K562 (cell line): ENCODE results near the gene GSPT2. TPM values are rescaled to one million over a fixed set of nuclear protein-coding genes. Genes with fewer than 3 reads are reported as not detected.

Source experiments
- FOSL1 ChIP-seq: fragments of 200-800 bp; sonication (Bioruptor generic); conservative IDR thresholded peaks from 2 replicates; pipeline ENCODE4 v1.6.1; 2016; ENCODE audit warnings: missing genetic modification characterization, missing compliant biosample characterization
- HNRNPUL1 ChIP-seq: fragments of 200-400 bp; formaldehyde crosslinking; IDR thresholded peaks from 2 replicates; pipeline ENCODE4 v1.6.1; 2017; ENCODE audit warnings: low read length
- KDM4B ChIP-seq, 2 experiments: fragments of 450-650 bp in 1 of 2; sonication (generic) in 1 of 2; IDR thresholded peaks; 2 replicates each; pipeline ENCODE4 v1.6.1; 2016 to 2017; ENCODE audit warnings: borderline replicate concordance in 2 of 2, antibody characterized with exemption in 1 of 2, low read depth in 1 of 2, mild to moderate bottlenecking in 1 of 2
- MYC ChIP-seq, 2 experiments: fragments of 250-450 bp in 1 of 2; sonication (Bioruptor Pico) in 1 of 2; IDR thresholded peaks; 2 replicates each; pipeline versions ENCODE4 v1.5.1 to v1.6.1; 2012 to 2021; ENCODE audit warnings: low read depth in 2 of 2, borderline replicate concordance in 1 of 2, improper control_type of control experiment in 1 of 2, low read length in 1 of 2, mild to moderate bottlenecking in 1 of 2, moderate library complexity in 1 of 2
- SMAD2 ChIP-seq: fragments of 150-350 bp; IDR thresholded peaks from 2 replicates; pipeline ENCODE4 v1.6.1; 2014; ENCODE audit warnings: low read depth, mild to moderate bottlenecking, low read length
- SMARCA4 ChIP-seq: fragments of 450-650 bp; IDR thresholded peaks from 2 replicates; pipeline ENCODE4 v1.6.1; 2016
- ZKSCAN3 ChIP-seq: fragments of 250-450 bp; sonication (Bioruptor Pico); IDR thresholded peaks from 2 replicates; pipeline ENCODE4 v1.4.0; 2020
- ZNF592 ChIP-seq: fragments of 450-650 bp; IDR thresholded peaks from 2 replicates; pipeline ENCODE4 v1.6.1; 2017; ENCODE audit warnings: antibody characterized with exemption, mild to moderate bottlenecking
- ZNF644 ChIP-seq: fragments of 200-800 bp; sonication (Bioruptor generic); IDR thresholded peaks from 2 replicates; pipeline ENCODE4 v1.6.1; 2016; ENCODE audit warnings: low read depth, missing genetic modification characterization, missing compliant biosample characterization
- polyA plus RNA-seq, 8 experiments: library from polyadenylated mRNA; depleted of rRNA in 4 of 8; stranded (reverse) in 5 of 8; unstranded in 3 of 8; fragments of >200 nt; fragmentation: Nextera tagmentation in 2 of 8; fragmentation: Illumina TruSeq in 1 of 8; extraction: Ambion mirVana in 2 of 8; extraction: Trizol in 1 of 8; gene quantifications; 2 replicates each; pipeline versions ENCODE4 v1.2.1 to v1.2.3, GENCODE V29; 2011 to 2014; ENCODE audit warnings: inconsistent platforms in 1 of 8, missing spikeins in 1 of 8
- total RNA-seq, 7 experiments: library from RNA; depleted of rRNA in 6 of 7; stranded (reverse); fragments of >200 nt in 6 of 7; fragmentation: Illumina TruSeq in 2 of 7; extraction: Trizol in 2 of 7; gene quantifications; 2 replicates each; pipeline versions ENCODE4 v1.2.1 to v1.2.3, GENCODE V29; 2011 to 2021; ENCODE audit warnings: low replicate concordance in 1 of 7
- TF ChIP-seq, protein P1 (sequence below): IDR thresholded peaks from 3 replicates; pipeline ENCODE4 v1.6.1; 2011; ENCODE audit warnings: borderline replicate concordance, mild to moderate bottlenecking, moderate library complexity; ENCODE audit not compliant: insufficient read length; ENCODE audit errors: extremely low read depth
- TF ChIP-seq, protein P2 (sequence below): fragments of 450-650 bp; formaldehyde crosslinking; IDR thresholded peaks from 2 replicates; pipeline ENCODE4 v1.4.0; 2022; ENCODE audit warnings: missing genetic modification characterization

GSPT2 gene
- total and polyA plus RNA-seq, 9 of the 15 experiments (the other 6 are each of a cell fraction or from before 2014, with no cell fraction given): 0.93 to 4.2 (median 3.4) TPM

GRCh38 chrX:51760657-51761056, 17.4 kb downstream of the GSPT2 start (continued):
- TF ChIP-seq ZNF592 (no peak), FOSL1 (tag) (no peak), SMARCA4 (no peak), ZKSCAN3 (CRISPR knock-in tag) (no peak), MYC (IDR thresholded peaks at IDR 0.05; ENCODE audit: low read depth, low read length) (no peak), MYC (CRISPR knock-in tag; IDR thresholded peaks at IDR 0.05; ENCODE audit: borderline replicate concordance, low read depth) (no peak), KDM4B (IDR thresholded peaks at IDR 0.05; ENCODE audit: borderline replicate concordance in 2 of 2, low read depth in 1 of 2) (no peak), HNRNPUL1 (no peak), SMAD2 (no peak), ZNF644 (tag) (no peak)
- TF ChIP-seq, protein P1, sequence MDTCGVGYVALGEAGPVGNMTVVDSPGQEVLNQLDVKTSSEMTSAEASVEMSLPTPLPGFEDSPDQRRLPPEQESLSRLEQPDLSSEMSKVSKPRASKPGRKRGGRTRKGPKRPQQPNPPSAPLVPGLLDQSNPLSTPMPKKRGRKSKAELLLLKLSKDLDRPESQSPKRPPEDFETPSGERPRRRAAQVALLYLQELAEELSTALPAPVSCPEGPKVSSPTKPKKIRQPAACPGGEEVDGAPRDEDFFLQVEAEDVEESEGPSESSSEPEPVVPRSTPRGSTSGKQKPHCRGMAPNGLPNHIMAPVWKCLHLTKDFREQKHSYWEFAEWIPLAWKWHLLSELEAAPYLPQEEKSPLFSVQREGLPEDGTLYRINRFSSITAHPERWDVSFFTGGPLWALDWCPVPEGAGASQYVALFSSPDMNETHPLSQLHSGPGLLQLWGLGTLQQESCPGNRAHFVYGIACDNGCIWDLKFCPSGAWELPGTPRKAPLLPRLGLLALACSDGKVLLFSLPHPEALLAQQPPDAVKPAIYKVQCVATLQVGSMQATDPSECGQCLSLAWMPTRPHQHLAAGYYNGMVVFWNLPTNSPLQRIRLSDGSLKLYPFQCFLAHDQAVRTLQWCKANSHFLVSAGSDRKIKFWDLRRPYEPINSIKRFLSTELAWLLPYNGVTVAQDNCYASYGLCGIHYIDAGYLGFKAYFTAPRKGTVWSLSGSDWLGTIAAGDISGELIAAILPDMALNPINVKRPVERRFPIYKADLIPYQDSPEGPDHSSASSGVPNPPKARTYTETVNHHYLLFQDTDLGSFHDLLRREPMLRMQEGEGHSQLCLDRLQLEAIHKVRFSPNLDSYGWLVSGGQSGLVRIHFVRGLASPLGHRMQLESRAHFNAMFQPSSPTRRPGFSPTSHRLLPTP: no peak
- TF ChIP-seq, protein P2, sequence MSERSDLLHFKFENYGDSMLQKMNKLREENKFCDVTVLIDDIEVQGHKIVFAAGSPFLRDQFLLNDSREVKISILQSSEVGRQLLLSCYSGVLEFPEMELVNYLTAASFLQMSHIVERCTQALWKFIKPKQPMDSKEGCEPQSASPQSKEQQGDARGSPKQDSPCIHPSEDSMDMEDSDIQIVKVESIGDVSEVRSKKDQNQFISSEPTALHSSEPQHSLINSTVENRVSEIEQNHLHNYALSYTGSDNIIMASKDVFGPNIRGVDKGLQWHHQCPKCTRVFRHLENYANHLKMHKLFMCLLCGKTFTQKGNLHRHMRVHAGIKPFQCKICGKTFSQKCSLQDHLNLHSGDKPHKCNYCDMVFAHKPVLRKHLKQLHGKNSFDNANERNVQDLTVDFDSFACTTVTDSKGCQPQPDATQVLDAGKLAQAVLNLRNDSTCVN (CRISPR knock-in tag): no peak
